Left ventricle myocardium superior (tissue), 1 donor: ENCODE results near the gene PPP1R1C. TPM values are rescaled to one million over a fixed set of nuclear protein-coding genes. Genes with fewer than 3 reads are reported as not detected.

Experiments
- ATAC-seq: fragments of 200-7000 bp; cut with Tn5 transposase; one replicate; pipeline ENCODE4 v1.9.1; 2020; ENCODE audit warnings: mild to moderate bottlenecking, moderate library complexity
- DNase-seq: peaks from one replicate; pipeline ENCODE4 v3.0.0-alpha.2; 2020
- intact Hi-C: fragments of 100-400 bp; cut with micrococcal nuclease; formaldehyde crosslinking; loops from one replicate; pipeline ENCODE4 v1.11.0; 2022
- total RNA-seq: library from RNA; stranded (reverse); fragmentation: NEBNext Ultra II Directional; extraction: Animal tissue kit (Norgen Biotek cat#: 25700); gene quantifications from one replicate; pipeline ENCODE4 v1.2.1, GENCODE V29; 2021
- donor health status: DM: no; HTN: yes; CAD: no; lungs with severe emphysema.

Gene PPP1R1C
- total RNA-seq, 1 donor from 2014 or later = 25.2 TPM

- intact Hi-C loops = no loop called here
- ATAC-seq (peak; percentile 94), DNase-seq (peak; percentile 35)
Observed at GRCh38 chr2:182144776-182145165, 159.1 kb downstream of the PPP1R1C start.

- peak; percentile 60 for ATAC-seq
- intact Hi-C loops = no loop called here
- no peak for DNase-seq
Observed at GRCh38 chr2:182148344-182148743, 162.7 kb downstream of the PPP1R1C start.

GRCh38 chr2:182163878-182164277 is 178.2 kb downstream of the PPP1R1C start:
- no peak for DNase-seq
- ATAC-seq = no peak

GRCh38 chr2:182164686-182165085 is 179.0 kb downstream of the PPP1R1C start:
- ATAC-seq (no peak), DNase-seq (no peak)
- intact Hi-C loops = no loop called here

More at GRCh38 chr2:182163878-182164277, 178.2 kb downstream of the PPP1R1C start:
- intact Hi-C loops = no loop called here

GRCh38 chr2:182165202-182165601 is 179.5 kb downstream of the PPP1R1C start:
- DNase-seq (no peak), ATAC-seq (no peak)
- intact Hi-C loops = no loop called here

- no peak for ATAC-seq
- no peak for DNase-seq
Observed at GRCh38 chr2:182166406-182166805, 180.8 kb downstream of the PPP1R1C start.

GRCh38 chr2:182166841-182167240 is 181.2 kb downstream of the PPP1R1C start:
- intact Hi-C loops = no loop called here
- no peak for ATAC-seq
- DNase-seq = no peak

More at GRCh38 chr2:182166406-182166805, 180.8 kb downstream of the PPP1R1C start:
- intact Hi-C loops = no loop called here

Other genes with a start within 250 kb of the PPP1R1C start
- gene ITPRID2, start 94.1 kb upstream of the PPP1R1C start, total RNA-seq = 68.4 TPM